ENCODE data around the gene KIAA0319L.
"Not testable (repeated sequence)": the region's sequence is repeated elsewhere in the genome, so short reads cannot be mapped to it uniquely, and the experiment has no call there.

KIAA0319L gene

GRCh38 chr1:35591211-35591610 is 34.0 kb upstream of the KIAA0319L start:
- TF ChIP-seq JUND (IDR thresholded peaks at IDR 0.05; ENCODE audit: low read depth): no peak
- in situ Hi-C loops (cut with HindIII; ENCODE audit: low pct_unique_long_range_greater_than_20kb, low sequenced_read_pairs): no loop called here
- no peak for DNase-seq (ENCODE audit: low read depth in 1 of 2, low spot score in 1 of 2)

DNA sequence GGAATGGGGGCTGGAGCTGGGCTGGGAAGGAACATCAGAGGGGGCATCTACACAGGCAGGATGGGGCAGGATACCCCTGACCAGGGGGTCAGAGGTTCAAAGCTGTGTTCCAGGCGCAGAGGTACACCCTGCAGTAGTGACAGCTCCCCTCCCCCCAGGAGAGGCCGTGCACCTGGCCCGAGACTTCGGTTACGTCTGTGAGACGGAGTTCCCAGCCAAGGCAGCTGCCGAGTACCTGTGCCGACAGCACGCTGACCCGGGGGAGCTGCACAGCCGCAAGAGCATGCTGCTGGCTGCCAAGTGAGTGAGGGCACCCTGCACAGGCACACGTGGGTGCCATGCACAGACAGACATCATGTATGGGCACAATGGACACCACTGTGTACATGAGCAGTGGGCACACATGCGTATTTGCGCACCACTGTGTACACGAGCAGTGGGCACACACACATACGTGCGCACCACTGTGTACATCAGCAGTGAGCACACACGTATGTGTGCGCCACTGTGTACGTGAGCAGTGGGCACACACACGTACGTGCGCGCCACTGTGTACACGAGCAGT is 33.4 kb upstream of the KIAA0319L start:
- DNase-seq (ENCODE audit: low read depth in 1 of 2, low spot score in 1 of 2): no peak
- in situ Hi-C loops (cut with HindIII; ENCODE audit: low pct_unique_long_range_greater_than_20kb, low sequenced_read_pairs): no loop called here
- no peak for TF ChIP-seq JUND (IDR thresholded peaks at IDR 0.05; ENCODE audit: low read depth)

- DNase-seq (ENCODE audit: low read depth in 1 of 2, low spot score in 1 of 2): no peak
- in situ Hi-C loops (cut with HindIII; ENCODE audit: low pct_unique_long_range_greater_than_20kb, low sequenced_read_pairs): no loop called here
- TF ChIP-seq JUND (IDR thresholded peaks at IDR 0.05; ENCODE audit: low read depth): no peak
Observed at GRCh38 chr1:35589516-35590427, 32.6 kb upstream of the KIAA0319L start.

GRCh38 chr1:35588197-35588910 is 31.2 kb upstream of the KIAA0319L start:
- no peak for DNase-seq (ENCODE audit: low read depth in 1 of 2, low spot score in 1 of 2)
- TF ChIP-seq JUND (IDR thresholded peaks at IDR 0.05; ENCODE audit: low read depth): no peak
- in situ Hi-C loops (cut with HindIII; ENCODE audit: low pct_unique_long_range_greater_than_20kb, low sequenced_read_pairs): no loop called here

GRCh38 chr1:35587736-35588135 is 30.5 kb upstream of the KIAA0319L start:
- no peak for DNase-seq (ENCODE audit: low read depth in 1 of 2, low spot score in 1 of 2)
- TF ChIP-seq JUND (IDR thresholded peaks at IDR 0.05; ENCODE audit: low read depth): no peak
- in situ Hi-C loops (cut with HindIII; ENCODE audit: low pct_unique_long_range_greater_than_20kb, low sequenced_read_pairs): no loop called here

- in situ Hi-C loops (cut with HindIII; ENCODE audit: low pct_unique_long_range_greater_than_20kb, low sequenced_read_pairs): no loop called here
- no peak for DNase-seq (ENCODE audit: low read depth in 1 of 2, low spot score in 1 of 2)
- no peak for TF ChIP-seq JUND (IDR thresholded peaks at IDR 0.05; ENCODE audit: low read depth)
Observed at GRCh38 chr1:35586808-35587207, 29.6 kb upstream of the KIAA0319L start.

DNA sequence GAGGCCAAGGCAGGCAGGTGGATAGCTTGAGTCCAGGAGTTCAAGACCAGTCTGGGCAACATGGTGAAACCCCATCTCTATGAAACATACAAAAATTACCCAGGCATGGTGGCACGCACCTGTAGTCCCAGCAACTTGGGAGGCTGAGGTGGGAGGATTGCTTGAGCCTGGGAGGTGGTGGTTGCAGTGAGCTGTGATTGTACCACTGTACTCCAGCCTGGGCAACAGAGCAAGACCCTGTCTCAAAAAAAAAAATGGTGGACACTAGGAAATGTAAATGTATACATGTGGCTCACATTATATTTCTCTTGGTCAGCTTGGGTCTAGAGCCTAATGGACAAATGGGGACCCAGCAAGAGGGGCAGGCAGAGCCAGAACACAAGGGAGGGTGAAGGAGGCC is 28.6 kb upstream of the KIAA0319L start:
- in situ Hi-C loops (cut with HindIII; ENCODE audit: low pct_unique_long_range_greater_than_20kb, low sequenced_read_pairs); DNase-seq (ENCODE audit: low read depth in 1 of 2, low spot score in 1 of 2): not testable (repeated sequence)

- DNase-seq (ENCODE audit: low read depth in 1 of 2, low spot score in 1 of 2): no peak
- TF ChIP-seq JUND (IDR thresholded peaks at IDR 0.05; ENCODE audit: low read depth): no peak
- in situ Hi-C loops (cut with HindIII; ENCODE audit: low pct_unique_long_range_greater_than_20kb, low sequenced_read_pairs): no loop called here
Observed at GRCh38 chr1:35585281-35585680, 28.1 kb upstream of the KIAA0319L start.

DNA sequence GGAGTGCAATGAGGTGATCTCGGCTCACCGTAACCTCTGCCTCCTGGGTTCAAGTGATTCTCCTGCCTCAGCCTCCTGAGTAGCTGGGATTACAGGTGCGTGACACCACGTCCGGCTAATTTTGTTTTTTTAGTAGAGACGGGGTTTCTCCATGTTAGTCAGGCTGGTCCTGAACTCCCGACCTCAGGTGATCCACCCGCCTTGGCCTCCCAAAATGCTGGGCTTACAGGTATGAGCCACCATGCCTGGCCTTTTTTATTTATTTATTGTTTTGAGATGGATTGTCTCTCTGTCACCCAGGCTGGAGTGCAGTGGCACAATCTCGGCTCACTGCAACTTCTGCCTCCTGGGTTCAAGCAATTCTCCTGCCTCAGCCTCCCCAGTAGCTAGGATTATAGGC is 24.4 kb upstream of the KIAA0319L start:
- in situ Hi-C loops (cut with HindIII; ENCODE audit: low pct_unique_long_range_greater_than_20kb, low sequenced_read_pairs): not testable (repeated sequence)

GRCh38 chr1:35580949-35581388 is 23.8 kb upstream of the KIAA0319L start:
- TF ChIP-seq JUND (IDR thresholded peaks at IDR 0.05; ENCODE audit: low read depth): no peak
- no peak for DNase-seq (ENCODE audit: low read depth in 1 of 2, low spot score in 1 of 2)
- in situ Hi-C loops (cut with HindIII; ENCODE audit: low pct_unique_long_range_greater_than_20kb, low sequenced_read_pairs): no loop called here

More for the DNA sequence above, 24.4 kb upstream of the KIAA0319L start:
- DNase-seq (ENCODE audit: low read depth in 1 of 2, low spot score in 1 of 2): not testable (repeated sequence)

DNA sequence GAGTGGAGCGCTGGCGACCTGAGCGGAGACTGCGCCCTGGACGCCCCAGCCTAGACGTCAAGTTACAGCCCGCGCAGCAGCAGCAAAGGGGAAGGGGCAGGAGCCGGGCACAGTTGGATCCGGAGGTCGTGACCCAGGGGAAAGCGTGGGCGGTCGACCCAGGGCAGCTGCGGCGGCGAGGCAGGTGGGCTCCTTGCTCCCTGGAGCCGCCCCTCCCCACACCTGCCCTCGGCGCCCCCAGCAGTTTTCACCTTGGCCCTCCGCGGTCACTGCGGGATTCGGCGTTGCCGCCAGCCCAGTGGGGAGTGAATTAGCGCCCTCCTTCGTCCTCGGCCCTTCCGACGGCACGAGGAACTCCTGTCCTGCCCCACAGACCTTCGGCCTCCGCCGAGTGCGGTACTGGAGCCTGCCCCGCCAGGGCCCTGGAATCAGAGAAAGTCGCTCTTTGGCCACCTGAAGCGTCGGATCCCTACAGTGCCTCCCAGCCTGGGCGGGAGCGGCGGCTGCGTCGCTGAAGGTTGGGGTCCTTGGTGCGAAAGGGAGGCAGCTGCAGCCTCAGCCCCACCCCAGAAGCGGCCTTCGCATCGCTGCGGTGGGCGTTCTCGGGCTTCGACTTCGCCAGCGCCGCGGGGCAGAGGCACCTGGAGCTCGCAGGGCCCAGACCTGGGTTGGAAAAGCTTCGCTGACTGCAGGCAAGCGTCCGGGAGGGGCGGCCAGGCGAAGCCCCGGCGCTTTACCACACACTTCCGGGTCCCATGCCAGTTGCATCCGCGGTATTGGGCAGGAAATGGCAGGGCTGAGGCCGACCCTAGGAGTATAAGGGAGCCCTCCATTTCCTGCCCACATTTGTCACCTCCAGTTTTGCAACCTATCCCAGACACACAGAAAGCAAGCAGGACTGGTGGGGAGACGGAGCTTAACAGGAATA is 20.1 kb upstream of the KIAA0319L start:
- no peak for TF ChIP-seq JUND (IDR thresholded peaks at IDR 0.05; ENCODE audit: low read depth)
- in situ Hi-C loops (cut with HindIII; ENCODE audit: low pct_unique_long_range_greater_than_20kb, low sequenced_read_pairs): no loop called here
- DNase-seq (ENCODE audit: low read depth in 1 of 2, low spot score in 1 of 2): no peak

DNA sequence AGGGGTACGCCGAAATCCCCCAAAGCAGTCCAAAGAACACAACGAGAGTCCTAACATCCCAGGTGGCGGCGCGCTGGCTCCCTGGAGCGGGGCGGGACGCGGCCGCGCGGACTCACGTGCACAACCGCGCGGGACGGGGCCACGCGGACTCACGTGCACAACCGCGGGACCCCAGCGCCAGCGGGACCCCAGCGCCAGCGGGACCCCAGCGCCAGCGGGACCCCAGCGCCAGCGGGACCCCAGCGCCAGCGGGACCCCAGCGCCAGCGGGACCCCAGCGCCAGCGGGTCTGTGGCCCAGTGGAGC is 19.5 kb upstream of the KIAA0319L start:
- in situ Hi-C loops (cut with HindIII; ENCODE audit: low pct_unique_long_range_greater_than_20kb, low sequenced_read_pairs); DNase-seq (ENCODE audit: low read depth in 1 of 2, low spot score in 1 of 2): not testable (repeated sequence)

Data from T47D (cell line).